ENCODE results near the gene GFRA1.
"Not testable (repeated sequence)": the region's sequence is repeated elsewhere in the genome, so short reads cannot be mapped to it uniquely, and the experiment has no call there.

GFRA1 gene

GRCh38 chr10:116056445-116057293 is 216.3 kb downstream of the GFRA1 start:
- no peak for DNase-seq

GRCh38 chr10:116055917-116056252 is 217.1 kb downstream of the GFRA1 start:
- no peak for DNase-seq

DNA sequence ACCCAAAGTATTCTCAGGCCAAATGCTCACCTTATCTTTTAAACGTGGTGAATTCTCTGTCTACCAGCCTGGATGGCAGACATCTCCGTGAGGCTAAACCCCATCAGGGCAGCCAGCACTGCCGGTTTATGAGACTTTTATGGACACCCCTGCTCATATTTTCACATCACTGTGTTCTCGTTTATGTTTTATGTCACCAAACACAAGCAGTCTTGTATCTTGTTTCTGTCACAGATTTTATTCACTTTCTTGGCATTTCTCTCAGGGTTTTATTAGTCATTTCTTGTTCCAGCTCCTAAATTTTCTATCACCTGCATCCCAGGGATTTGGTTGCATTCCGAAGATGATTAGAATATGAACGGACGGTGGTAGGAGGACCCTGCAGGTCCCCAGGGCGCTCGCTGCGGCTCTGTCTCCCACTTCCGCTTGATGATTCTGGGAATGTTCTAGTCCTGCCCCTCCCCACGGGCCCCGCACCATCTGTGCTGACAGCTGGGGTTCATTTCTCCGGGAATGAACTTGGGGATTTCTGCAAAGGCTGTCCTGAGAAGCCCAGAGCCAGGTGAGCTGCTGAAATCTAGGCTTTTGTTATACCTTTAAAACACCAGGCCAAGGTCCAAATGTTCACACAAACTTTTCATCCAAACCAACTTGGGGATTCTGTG is 217.6 kb downstream of the GFRA1 start:
- DNase-seq: no peak

- DNase-seq: no peak
These were observed 219.1 kb downstream of the GFRA1 start for GRCh38 chr10:116053910-116054309.

GRCh38 chr10:116053009-116053730 is 219.8 kb downstream of the GFRA1 start:
- not testable (repeated sequence) for DNase-seq

- not testable (repeated sequence) for DNase-seq
These were observed 220.5 kb downstream of the GFRA1 start for GRCh38 chr10:116052522-116052921.

DNA sequence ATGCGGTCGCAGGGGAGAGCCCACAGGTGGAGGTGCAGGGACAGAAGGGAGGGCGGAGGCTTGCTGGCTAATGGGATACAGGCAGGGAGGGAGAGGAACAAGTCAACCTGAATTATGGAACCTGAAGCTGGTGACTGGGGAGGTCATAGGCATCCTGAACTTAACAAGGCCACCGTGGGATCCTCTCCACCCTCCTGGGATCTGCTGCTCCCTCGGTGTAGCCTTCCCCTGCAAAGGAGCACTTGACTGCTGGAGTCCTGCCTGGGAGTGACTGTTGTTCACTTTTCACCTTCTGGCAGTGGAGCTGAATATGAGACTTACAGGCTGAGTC is 223.1 kb downstream of the GFRA1 start:
- no peak for DNase-seq

DNA sequence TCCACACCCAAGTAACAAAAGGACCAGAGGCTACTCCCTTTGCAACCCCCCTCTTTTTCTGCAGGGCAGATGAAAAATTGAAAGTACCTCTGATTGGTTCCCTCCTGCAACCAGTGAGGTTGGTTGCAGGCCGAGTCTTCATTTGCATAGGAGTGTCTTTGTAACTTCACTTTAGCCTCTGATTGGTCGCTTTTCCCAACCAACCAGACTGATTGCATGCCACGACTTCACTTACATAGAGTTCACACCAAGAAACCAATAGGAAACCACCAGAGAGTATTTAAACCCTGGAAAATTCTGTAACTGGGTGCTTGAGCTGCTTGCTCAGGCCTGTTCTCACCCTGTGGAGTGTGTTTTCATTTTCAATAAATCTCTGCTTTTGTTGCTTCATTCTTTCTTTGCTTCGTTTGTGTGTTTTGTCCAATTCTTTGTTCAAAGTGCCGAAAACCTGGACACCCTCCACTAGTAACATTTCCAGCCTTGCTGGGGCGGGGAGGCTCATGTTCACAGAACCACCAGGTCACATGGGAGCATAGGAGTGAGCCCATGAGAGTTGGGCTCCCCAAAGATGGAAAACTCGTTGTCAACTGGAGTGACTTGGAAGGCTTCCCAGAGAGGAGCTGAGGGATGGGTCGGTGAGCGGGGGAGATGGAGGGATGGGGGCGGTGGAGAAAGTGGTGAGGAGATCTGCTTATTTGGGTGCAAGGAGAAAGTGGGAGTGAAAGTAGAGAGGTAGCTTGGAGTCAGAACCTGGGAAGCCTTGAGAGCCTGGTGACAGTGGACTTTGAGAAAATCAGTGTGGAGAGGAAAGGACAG is 223.6 kb downstream of the GFRA1 start:
- DNase-seq: no peak

- no peak for DNase-seq
These were observed 227.3 kb downstream of the GFRA1 start for GRCh38 chr10:116045366-116046356.

DNA sequence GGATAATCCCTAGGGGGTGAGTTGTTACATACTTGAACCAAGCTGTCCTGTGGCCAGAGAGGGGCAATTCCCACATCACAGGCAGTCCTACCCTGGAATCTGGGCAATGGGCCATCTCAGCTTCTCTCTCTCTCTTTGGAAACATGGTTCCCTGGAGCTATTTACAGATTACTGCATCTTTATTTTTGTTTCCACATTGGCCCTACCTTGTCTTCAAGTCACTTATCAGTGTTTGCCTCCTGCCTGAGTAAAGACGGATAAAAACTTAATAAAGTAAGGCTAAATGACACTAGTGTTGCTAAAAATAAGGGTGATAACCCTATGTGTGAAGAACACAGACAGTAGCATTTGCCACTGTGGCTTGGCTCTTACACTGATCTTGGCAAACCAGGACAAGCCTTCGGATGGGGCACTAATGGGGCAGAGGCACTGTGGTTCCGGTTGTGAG is 228.2 kb downstream of the GFRA1 start:
- no peak for DNase-seq

DNA sequence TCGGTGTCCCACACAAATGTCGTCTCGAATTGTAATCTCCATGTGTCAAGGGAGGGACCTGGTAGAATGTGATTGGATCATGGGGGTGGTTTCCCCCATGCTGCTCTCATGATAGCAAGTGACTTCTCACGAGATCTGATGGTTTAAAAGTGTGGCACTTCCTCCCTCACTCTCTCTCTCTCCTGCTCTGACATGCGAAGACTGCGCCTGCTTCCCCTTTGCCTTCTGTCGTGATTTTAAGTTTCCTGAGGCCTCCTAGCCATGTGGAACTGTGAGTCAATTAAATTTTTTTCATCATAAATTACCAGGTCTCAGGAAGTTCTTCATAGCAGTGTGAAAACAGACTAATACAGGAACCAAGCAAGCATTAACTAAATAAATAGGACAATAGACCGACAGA is 229.1 kb downstream of the GFRA1 start:
- DNase-seq: no peak

GRCh38 chr10:116043304-116043703 is 229.7 kb downstream of the GFRA1 start:
- no peak for DNase-seq

GRCh38 chr10:116041948-116042347 is 231.1 kb downstream of the GFRA1 start:
- no peak for DNase-seq

- DNase-seq: no peak
These were observed 233.4 kb downstream of the GFRA1 start for GRCh38 chr10:116039612-116040011.

DNA sequence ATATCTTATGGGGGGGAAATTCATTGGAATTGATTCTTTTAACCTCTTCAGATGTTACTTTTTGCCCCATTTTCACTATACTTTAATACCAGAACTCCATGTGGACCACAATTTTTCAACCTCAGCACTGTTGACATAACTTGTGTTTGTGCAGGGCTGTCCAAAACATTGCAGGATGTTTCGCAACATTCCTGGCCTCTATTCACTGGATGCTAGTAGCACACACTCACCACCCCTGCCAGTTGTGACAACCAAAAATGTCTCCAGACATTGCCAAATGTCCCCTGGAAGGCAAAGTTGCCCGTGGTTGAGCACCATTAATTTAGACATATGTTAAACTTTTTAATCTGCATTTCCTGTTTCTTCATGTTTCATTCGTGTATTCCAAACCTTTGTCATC is 234.7 kb downstream of the GFRA1 start:
- no peak for DNase-seq

GRCh38 chr10:116035406-116035805 is 237.6 kb downstream of the GFRA1 start:
- DNase-seq: not testable (repeated sequence)

DNA sequence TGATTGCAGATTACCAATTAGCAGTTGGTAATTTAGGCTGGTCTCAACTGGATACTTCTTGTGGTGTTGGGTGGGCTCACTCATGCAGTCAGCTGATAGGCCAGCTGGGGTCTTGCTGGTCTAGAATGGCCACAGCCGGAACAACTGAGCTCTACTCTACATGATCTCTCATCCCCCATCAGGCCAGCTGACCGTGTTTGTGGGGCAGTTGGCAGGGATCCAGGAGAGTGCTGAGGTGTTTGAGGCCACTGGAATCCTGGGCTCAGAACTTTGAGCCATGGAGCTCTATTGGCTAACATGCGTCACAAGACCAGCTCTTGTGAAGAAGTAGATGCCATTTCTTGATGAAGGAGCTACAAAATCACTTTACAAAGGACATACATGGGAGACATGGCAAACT is 242.4 kb downstream of the GFRA1 start:
- DNase-seq: no peak

- DNase-seq: no peak
These were observed 243.2 kb downstream of the GFRA1 start for GRCh38 chr10:116029826-116030225.

- no peak for DNase-seq
These were observed 245.7 kb downstream of the GFRA1 start for GRCh38 chr10:116027355-116027754.

GRCh38 chr10:116026725-116027124 is 246.3 kb downstream of the GFRA1 start:
- DNase-seq: no peak

DNA sequence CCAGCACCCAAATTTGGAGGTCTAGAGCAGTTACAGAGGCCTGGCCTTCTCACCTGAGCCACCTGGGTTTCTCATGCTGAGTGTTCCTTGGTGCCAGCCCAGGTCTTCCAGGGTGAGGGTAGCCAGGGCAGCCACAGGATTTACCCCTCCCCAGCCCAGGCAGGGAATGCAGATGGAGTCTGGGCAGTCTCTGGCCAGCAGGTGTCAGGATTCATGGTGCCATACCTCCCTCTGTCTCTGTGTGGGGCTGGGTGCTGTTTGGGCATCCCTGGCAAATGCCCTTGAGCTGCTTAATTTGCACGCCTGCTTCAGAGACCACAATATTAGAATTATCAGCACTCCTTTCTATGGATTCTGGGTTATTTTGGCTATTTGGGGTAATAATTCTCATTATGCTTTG is 246.7 kb downstream of the GFRA1 start:
- DNase-seq: no peak
